KMS-11 (cell line): ENCODE data around the gene FAF2.

Experiments used
- H2AFZ ChIP-seq: fragments of 200-600 bp; sonication (generic); 2 replicates; pipeline ENCODE4 v1.6.1; 2016; ENCODE audit warnings: antibody characterized with exemption, mixed run types, low read depth
- H3K27ac ChIP-seq: fragments of 200-600 bp; sonication (generic); 2 replicates; pipeline ENCODE4 v1.6.1; 2016; ENCODE audit warnings: mild to moderate bottlenecking, mixed run types
- H3K27me3 ChIP-seq: fragments of 200-600 bp; sonication (generic); 2 replicates; pipeline ENCODE4 v1.6.1; 2017; ENCODE audit warnings: mild to moderate bottlenecking, low read depth, mixed run types, moderate library complexity; ENCODE audit not compliant: insufficient read depth
- H3K36me3 ChIP-seq: fragments of 200-600 bp; sonication (generic); 2 replicates; pipeline ENCODE4 v1.6.1; 2017; ENCODE audit warnings: mild to moderate bottlenecking, mixed run types; ENCODE audit not compliant: insufficient read depth
- H3K4me1 ChIP-seq: fragments of 200-600 bp; sonication (generic); 2 replicates; pipeline ENCODE4 v1.6.1; 2016; ENCODE audit warnings: mild to moderate bottlenecking, low read depth, mixed run types; ENCODE audit not compliant: poor library complexity, severe bottlenecking
- H3K4me2 ChIP-seq: fragments of 200-600 bp; sonication (generic); 2 replicates; pipeline ENCODE4 v1.7.0; 2016; ENCODE audit warnings: mild to moderate bottlenecking, mixed run types
- H3K4me3 ChIP-seq: fragments of 200-600 bp; sonication (generic); IDR thresholded peaks from 2 replicates; pipeline ENCODE4 v1.6.1; 2017; ENCODE audit warnings: low read depth, low read length, mixed read lengths; ENCODE audit not compliant: insufficient read depth
- H3K79me2 ChIP-seq: fragments of 200-600 bp; sonication (generic); 2 replicates; pipeline ENCODE4 v1.6.1; 2016; ENCODE audit warnings: low read depth, mixed run types; ENCODE audit not compliant: insufficient read depth
- H3K9ac ChIP-seq: fragments of 200-600 bp; sonication (generic); 2 replicates; pipeline ENCODE4 v1.6.1; 2016; ENCODE audit warnings: mild to moderate bottlenecking, mixed run types
- H4K20me1 ChIP-seq: fragments of 200-600 bp; sonication (generic); 2 replicates; pipeline ENCODE4 v1.6.1; 2016; ENCODE audit warnings: mild to moderate bottlenecking, mixed run types; ENCODE audit not compliant: insufficient read depth
- TF ChIP-seq, protein P1 (sequence below): fragments of 200-600 bp; sonication (generic); conservative IDR thresholded peaks from 2 replicates; pipeline ENCODE4 v1.6.1; 2017; ENCODE audit warnings: low read depth, mild to moderate bottlenecking, antibody characterized with exemption, low read length, moderate library complexity, mixed read lengths

Gene FAF2

DNA sequence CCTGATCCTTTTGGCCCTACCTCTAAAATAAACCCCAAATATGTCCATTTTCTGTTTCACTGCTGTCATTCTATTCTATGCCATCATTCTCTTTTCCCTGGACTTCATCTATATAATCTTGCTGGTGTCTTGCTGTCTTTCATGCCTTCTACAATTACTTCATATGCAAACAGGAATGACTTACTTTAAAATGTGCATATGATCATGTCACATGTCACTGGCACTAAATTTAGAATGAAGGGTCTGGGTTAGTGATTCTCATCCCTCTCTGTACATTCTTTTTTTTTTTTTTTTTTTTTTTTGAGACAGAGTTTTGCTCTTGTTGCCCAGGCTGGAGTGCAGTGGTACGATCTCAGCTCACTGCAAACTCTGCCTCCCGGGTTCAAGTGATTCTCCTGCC is 22.9 kb downstream of the FAF2 start:
- Histone ChIP-seq H3K4me2 (no peak overlapping the region), H2AFZ (no peak overlapping the region), H3K36me3 (no peaks in the 10 kb centered on the region), H3K9ac (no peak overlapping the region), H3K4me1 (no peaks in the 10 kb centered on the region), H3K27ac (no peak overlapping the region), H3K4me3 (no peak overlapping the region), H3K27me3 (no peaks in the 10 kb centered on the region), H3K79me2 (no peaks in the 10 kb centered on the region; the same call in 1 of the 2 replicates), H4K20me1 (no peaks in the 10 kb centered on the region)
- TF ChIP-seq, protein P1, sequence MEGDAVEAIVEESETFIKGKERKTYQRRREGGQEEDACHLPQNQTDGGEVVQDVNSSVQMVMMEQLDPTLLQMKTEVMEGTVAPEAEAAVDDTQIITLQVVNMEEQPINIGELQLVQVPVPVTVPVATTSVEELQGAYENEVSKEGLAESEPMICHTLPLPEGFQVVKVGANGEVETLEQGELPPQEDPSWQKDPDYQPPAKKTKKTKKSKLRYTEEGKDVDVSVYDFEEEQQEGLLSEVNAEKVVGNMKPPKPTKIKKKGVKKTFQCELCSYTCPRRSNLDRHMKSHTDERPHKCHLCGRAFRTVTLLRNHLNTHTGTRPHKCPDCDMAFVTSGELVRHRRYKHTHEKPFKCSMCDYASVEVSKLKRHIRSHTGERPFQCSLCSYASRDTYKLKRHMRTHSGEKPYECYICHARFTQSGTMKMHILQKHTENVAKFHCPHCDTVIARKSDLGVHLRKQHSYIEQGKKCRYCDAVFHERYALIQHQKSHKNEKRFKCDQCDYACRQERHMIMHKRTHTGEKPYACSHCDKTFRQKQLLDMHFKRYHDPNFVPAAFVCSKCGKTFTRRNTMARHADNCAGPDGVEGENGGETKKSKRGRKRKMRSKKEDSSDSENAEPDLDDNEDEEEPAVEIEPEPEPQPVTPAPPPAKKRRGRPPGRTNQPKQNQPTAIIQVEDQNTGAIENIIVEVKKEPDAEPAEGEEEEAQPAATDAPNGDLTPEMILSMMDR: no peak

DNA sequence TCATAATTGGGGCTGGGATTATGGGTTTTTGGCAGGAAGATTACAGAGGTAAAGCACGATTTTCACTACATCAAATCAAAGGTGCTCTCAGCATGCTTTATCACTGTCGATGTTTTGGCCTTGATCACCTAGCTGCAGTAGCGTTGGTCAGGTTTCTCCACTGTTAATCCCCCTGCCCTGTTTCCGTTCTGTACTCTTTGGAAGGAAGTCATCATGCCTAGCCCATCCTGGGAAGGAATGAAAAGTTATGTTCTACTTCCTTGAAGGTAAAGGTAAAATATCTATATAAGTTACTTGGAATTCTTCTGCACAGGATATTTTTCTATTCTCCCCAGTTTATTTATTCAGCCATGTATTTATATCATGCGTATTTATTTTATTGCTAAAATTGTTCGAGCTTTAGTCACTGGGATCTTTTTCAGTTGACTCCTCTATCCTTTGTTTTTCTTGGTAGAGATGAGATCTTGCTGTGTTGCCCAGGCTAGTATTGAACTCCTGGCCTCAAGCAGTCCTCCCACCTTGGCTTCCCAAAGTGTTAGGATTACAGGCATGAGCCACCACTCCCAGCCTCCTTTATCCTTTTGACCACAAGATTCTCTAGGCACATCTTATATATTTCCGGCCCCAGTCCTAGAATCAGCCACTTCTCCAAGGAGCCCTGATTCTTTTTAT is 25.3 kb downstream of the FAF2 start:
- Histone ChIP-seq H4K20me1 (no peaks in the 10 kb centered on the region), H3K9ac (no peak overlapping the region), H3K4me1 (no peaks in the 10 kb centered on the region), H3K27me3 (no peaks in the 10 kb centered on the region), H2AFZ (no peak overlapping the region), H3K27ac (no peak overlapping the region), H3K36me3 (no peaks in the 10 kb centered on the region), H3K4me2 (no peak overlapping the region), H3K4me3 (no peak overlapping the region), H3K79me2 (no peaks in the 10 kb centered on the region; the same call in 1 of the 2 replicates)
- TF ChIP-seq, protein P1: no peak

DNA sequence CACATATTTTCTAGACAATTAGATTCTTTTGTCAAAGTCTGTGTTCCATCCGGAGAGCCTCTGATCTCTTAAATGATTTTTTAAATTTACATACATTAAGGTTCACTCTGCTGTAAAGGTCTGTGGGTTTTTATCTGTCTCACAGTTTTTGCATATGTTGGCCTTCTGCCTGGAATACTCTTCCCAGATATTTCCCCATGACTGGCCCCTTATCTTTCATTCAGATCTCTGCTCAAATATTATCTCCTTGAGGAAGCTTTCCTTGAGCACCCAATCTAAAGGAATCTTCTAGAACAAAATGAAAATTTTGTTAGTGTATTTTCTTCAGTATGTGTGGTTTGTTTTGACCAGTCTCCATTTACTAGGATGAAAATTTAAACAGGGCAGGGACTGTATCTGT is 26.3 kb downstream of the FAF2 start:
- TF ChIP-seq, protein P1: no peak
- Histone ChIP-seq H3K4me3 (no peak overlapping the region), H3K79me2 (no peaks in the 10 kb centered on the region; the same call in 1 of the 2 replicates), H2AFZ (no peak overlapping the region), H3K4me1 (no peaks in the 10 kb centered on the region), H3K27me3 (no peaks in the 10 kb centered on the region), H4K20me1 (no peaks in the 10 kb centered on the region), H3K4me2 (no peak overlapping the region), H3K9ac (no peak overlapping the region), H3K27ac (no peak overlapping the region), H3K36me3 (no peaks in the 10 kb centered on the region)

DNA sequence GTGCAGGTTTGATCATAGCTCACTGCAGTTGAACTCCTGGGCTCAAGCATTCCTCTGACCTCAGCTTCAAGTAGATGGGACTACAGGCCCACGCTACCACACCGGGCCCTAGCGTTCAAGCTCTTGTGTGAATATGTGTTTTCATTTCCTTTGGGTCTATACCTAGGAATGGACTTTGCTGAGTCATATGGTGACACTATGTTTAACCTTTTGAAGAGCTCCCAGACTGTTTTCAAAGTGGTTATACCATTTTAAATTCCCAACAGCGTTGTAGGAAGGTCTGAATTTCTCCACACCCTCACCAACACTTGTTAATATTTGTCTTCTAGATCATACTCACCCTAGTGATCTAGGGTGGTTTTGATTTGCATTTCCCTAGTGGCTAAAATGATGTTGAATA is 33.5 kb downstream of the FAF2 start:
- Histone ChIP-seq H3K4me1 (peaks cover 18% of the 10 kb centered on the region), H4K20me1 (no peaks in the 10 kb centered on the region), H3K4me2 (no peak overlapping the region), H3K79me2 (no peaks in the 10 kb centered on the region), H3K27ac (no peak overlapping the region), H3K27me3 (no peaks in the 10 kb centered on the region), H3K36me3 (no peaks in the 10 kb centered on the region), H3K4me3 (no peak overlapping the region), H3K9ac (no peak overlapping the region), H2AFZ (no peak overlapping the region)
- TF ChIP-seq, protein P1: no peak
